OCI-LY3 (cell line): Measurements from ENCODE around the gene TMEM255A.

ENCODE experiments used
- H2AFZ ChIP-seq: fragments of 200-600, 300-600 bp; shearing (Covaris generic); 2 replicates; pipeline ENCODE4 v1.6.0; 2014; ENCODE audit warnings: antibody characterized with exemption, low read depth, low read length
- H3K27ac ChIP-seq: fragments of 200-600, 300-600 bp; sonication (generic); 2 replicates; pipeline ENCODE4 v1.5.1; 2014; ENCODE audit warnings: mild to moderate bottlenecking, low read length, moderate library complexity, mixed read lengths
- H3K27me3 ChIP-seq: fragments of 200-600, 300-600 bp; sonication (generic); 2 replicates; pipeline ENCODE4 v1.6.1; 2014; ENCODE audit warnings: low read depth, low read length, mixed read lengths
- H3K36me3 ChIP-seq: fragments of 200-600, 300-600 bp; sonication (generic); replicated peaks from 2 replicates; pipeline ENCODE3; 2014; ENCODE audit warnings: low read depth, low read length, mixed read lengths
- H3K4me1 ChIP-seq: fragments of 300-600, 200-600 bp; sonication (generic); 2 replicates; pipeline ENCODE4 v1.6.1; 2014; ENCODE audit warnings: low read length, mixed read lengths
- H3K4me2 ChIP-seq: fragments of 200-600, 300-600 bp; sonication (generic); 2 replicates; pipeline ENCODE4 v1.6.1; 2014; ENCODE audit warnings: low read length, mixed read lengths
- H3K4me3 ChIP-seq: fragments of 300-600, 200-600 bp; sonication (generic); 2 replicates; pipeline ENCODE4 v1.5.1; 2014; ENCODE audit warnings: antibody characterized with exemption, mild to moderate bottlenecking, low read length, moderate library complexity
- H3K79me2 ChIP-seq: fragments of 300-600, 200-600 bp; shearing (Covaris generic); 2 replicates; pipeline ENCODE4 v1.6.1; 2014; ENCODE audit warnings: mild to moderate bottlenecking, low read length, mixed read lengths
- H3K9ac ChIP-seq: fragments of 300-600, 200-600 bp; shearing (Covaris generic); 2 replicates; pipeline ENCODE4 v1.6.0; 2014; ENCODE audit warnings: mild to moderate bottlenecking, low read length, moderate library complexity
- H3K9me3 ChIP-seq: fragments of 200-600, 300-600 bp; shearing (Covaris generic); 2 replicates; pipeline ENCODE4 v1.6.1; 2014; ENCODE audit warnings: low read length, mixed read lengths; ENCODE audit not compliant: insufficient read depth
- H4K20me1 ChIP-seq: fragments of 200-600, 300-600 bp; sonication (generic); 2 replicates; pipeline ENCODE4 v1.6.1; 2016; ENCODE audit warnings: low read length, mixed read lengths; ENCODE audit not compliant: insufficient read depth
- CTCF ChIP-seq: fragments of 200-600, 300-600 bp; sonication (generic); IDR thresholded peaks from 2 replicates; pipeline ENCODE4 v1.5.1; 2014; ENCODE audit warnings: antibody characterized with exemption, low read length, low read depth
- EZH2phosphoT487 ChIP-seq: fragments of 200-600 bp; shearing (Covaris generic); IDR thresholded peaks from 2 replicates; pipeline ENCODE4 v1.6.1; 2018; ENCODE audit warnings: antibody characterized with exemption, mixed run types, low read depth

The TMEM255A gene

GRCh38 chrX:120260369-120260768, 50.9 kb downstream of the TMEM255A start:
- Histone ChIP-seq H3K27me3 (no peaks in the 10 kb centered on the region), H3K9ac (no peak overlapping the region), H3K4me2 (no peak overlapping the region), H3K79me2 (peaks cover 10% of the 10 kb centered on the region), H3K27ac (no peak overlapping the region), H3K36me3 (peaks cover 23% of the 10 kb centered on the region), H4K20me1 (peaks cover 7% of the 10 kb centered on the region), H3K4me3 (no peak overlapping the region), H3K4me1 (peaks cover 29% of the 10 kb centered on the region), H3K9me3 (no peaks in the 10 kb centered on the region), H2AFZ (no peak overlapping the region)
- no peak for TF ChIP-seq EZH2phosphoT487
- no peak for TF ChIP-seq CTCF

GRCh38 chrX:120253784-120254183, 57.5 kb downstream of the TMEM255A start:
- Histone ChIP-seq H3K9ac (no peak overlapping the region), H3K4me2 (no peak overlapping the region), H3K27ac (no peak overlapping the region), H3K4me1 (peaks cover 9% of the 10 kb centered on the region), H4K20me1 (peaks cover 20% of the 10 kb centered on the region), H3K79me2 (peaks cover 55% of the 10 kb centered on the region), H3K4me3 (no peak overlapping the region), H3K36me3 (peaks cover 52% of the 10 kb centered on the region), H2AFZ (no peak overlapping the region), H3K9me3 (no peaks in the 10 kb centered on the region), H3K27me3 (no peaks in the 10 kb centered on the region)
- TF ChIP-seq CTCF: no peak
- TF ChIP-seq EZH2phosphoT487: no peak

DNA sequence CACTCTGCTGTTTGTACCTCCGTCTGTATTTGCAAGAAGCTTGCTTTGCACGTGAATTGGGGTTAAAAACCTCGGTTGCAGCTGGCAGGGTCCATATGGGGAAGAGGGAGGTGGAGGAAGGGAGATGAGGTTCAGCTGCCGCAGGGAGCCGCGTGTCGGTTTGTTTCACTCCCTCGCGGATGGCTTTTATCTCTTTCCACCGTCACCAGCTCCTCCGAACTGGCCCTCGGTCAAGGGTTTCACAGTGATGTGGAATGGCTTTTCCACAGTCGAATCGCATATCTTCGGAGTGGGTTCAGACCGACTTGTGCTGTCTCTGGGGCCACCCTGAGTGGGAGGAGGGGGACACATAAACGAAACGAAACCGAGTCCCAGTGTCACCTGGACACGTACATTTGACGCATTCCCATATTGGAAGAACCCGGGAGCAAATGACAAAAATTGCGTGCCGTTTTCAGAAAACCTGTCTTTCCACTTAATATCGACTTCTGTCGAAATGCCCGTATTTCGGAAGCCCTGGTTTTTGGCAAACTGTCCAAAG, 59.7 kb downstream of the TMEM255A start:
- Histone ChIP-seq H4K20me1 (peaks cover 17% of the 10 kb centered on the region), H3K4me3 (peak overlapping the region; percentile 95), H3K27me3 (no peaks in the 10 kb centered on the region), H2AFZ (no peak overlapping the region; the same call in 1 of the 2 replicates), H3K36me3 (peaks cover 38% of the 10 kb centered on the region), H3K27ac (peak overlapping the region; percentile 86), H3K4me2 (peak overlapping the region; percentile 85), H3K9ac (peak overlapping the region; percentile 92), H3K9me3 (no peaks in the 10 kb centered on the region), H3K4me1 (peaks cover 9% of the 10 kb centered on the region), H3K79me2 (peaks cover 52% of the 10 kb centered on the region)
- no peak for TF ChIP-seq EZH2phosphoT487
- TF ChIP-seq CTCF: no peak

DNA sequence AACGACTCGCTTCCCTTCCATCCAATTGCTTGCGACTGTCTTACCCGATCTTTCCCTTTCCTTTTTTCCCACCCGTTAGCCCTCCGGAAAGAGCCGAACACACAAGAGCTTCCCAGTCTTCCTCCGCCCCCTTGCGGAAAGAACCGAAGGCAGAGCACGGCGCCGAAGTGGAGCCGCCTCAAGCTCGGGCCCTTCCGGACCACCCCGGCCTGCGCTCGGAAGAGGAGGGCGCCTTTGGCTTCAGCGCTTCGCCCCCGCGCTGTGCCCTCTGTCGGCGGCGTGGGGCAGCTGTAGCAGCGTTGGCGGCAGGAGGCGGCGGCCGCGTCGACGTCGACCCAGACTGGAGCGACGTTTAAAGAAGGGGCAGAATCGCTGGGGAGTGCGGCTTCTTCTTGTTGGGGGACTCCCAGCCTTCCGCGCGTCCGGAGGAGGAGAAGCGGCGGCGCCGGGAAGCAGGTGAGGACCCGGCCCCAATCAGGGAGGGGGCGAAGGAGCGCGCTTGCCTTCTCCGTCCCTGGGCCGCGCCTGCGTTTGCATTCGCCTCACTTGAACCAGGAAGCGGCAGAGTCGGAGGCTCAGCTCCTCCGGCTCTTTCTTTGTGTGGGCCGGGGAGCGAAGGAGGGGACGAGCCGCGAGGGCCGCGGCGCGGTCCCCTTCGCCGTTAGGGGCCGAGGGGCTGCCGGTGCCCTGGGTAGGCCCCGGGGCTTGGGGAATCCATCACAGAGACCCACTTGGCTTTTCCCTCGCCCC, 60.6 kb downstream of the TMEM255A start, which contains the start of gene ZBTB33:
TSS of gene ZBTB33 (plus strand) at position 291 of the 750 bp plus-strand sequence. CDS start 2,604 bp downstream, outside the sequence.
- TF ChIP-seq CTCF (peak; percentile 60), EZH2phosphoT487 (no peak)
- Histone ChIP-seq H3K27me3 (no peaks in the 10 kb centered on the region), H3K9me3 (no peaks in the 10 kb centered on the region), H4K20me1 (peaks cover 13% of the 10 kb centered on the region), H2AFZ (peak within 1 kb of the TSS; percentile 91), H3K27ac (peak within 1 kb of the TSS; percentile 86), H3K36me3 (peaks cover 32% of the 10 kb centered on the region), H3K4me2 (peak within 1 kb of the TSS; percentile 85), H3K9ac (peak within 1 kb of the TSS; percentile 92), H3K4me1 (peaks cover 9% of the 10 kb centered on the region), H3K4me3 (peak within 1 kb of the TSS; percentile 95), H3K79me2 (peaks cover 48% of the 10 kb centered on the region)
